B cell (primary cell): ENCODE data around the gene AFF3. TPM values are rescaled to one million over a fixed set of nuclear protein-coding genes. Genes with fewer than 3 reads are reported as not detected.

ENCODE experiments used
- ATAC-seq: fragments of 200-7000 bp; cut with Tn5 transposase; one replicate; pipeline ENCODE4 v1.10.0; 2021; ENCODE audit warnings: low read depth, mild to moderate bottlenecking, moderate number of reproducible peaks, moderate library complexity
- CTCF ChIA-PET: fragments of 350-600 bp; sonication (Branson Sonifier 250); formaldehyde crosslinking; loops from one replicate; lab custom pipeline; 2021; ENCODE audit warnings: antibody characterized with exemption, inconsistent platforms; lab: Charles Lee
- POLR2A ChIA-PET: fragments of 350-600 bp; sonication (Branson Sonifier 250); formaldehyde crosslinking; loops from one replicate; lab custom pipeline; 2021; ENCODE audit warnings: antibody characterized with exemption; lab: Charles Lee
- DNase-seq: peaks from one replicate; pipeline ENCODE4 v3.0.0; 2013
- H2AFZ ChIP-seq: 2 replicates; pipeline ENCODE4 v1.6.1; 2012; ENCODE audit warnings: mild to moderate bottlenecking, low read depth, low read length; ENCODE audit not compliant: insufficient read depth, poor library complexity, severe bottlenecking
- H3K27ac ChIP-seq, 2 donors: 1 replicate in 1 of 2; 2 replicates in 1 of 2; pipeline ENCODE4 v1.5.1; 2012 to 2013; ENCODE audit warnings: low read length in 2 of 2, mild to moderate bottlenecking in 2 of 2, moderate library complexity in 1 of 2
- H3K27me3 ChIP-seq, 4 experiments: fragments of 200-600 bp in 1 of 4; sonication (generic) in 1 of 4; replicated peaks in 1 of 4; 1 replicate in 2 of 4; 2 replicates in 2 of 4; pipeline versions ENCODE4 v1.6.1 to v1.7.0; 2013 to 2016; ENCODE audit warnings: low read length in 3 of 4, mild to moderate bottlenecking in 2 of 4, mixed read lengths in 1 of 4, moderate library complexity in 1 of 4; ENCODE audit not compliant: insufficient read depth in 4 of 4, control insufficient read depth in 3 of 4; ENCODE audit errors: control extremely low read depth in 1 of 4
- H3K36me3 ChIP-seq, 2 experiments: replicated peaks in 1 of 2; 1 replicate in 1 of 2; 2 replicates in 1 of 2; pipeline versions ENCODE4 v1.6.1 to v1.7.1; 2013; ENCODE audit warnings: low read length in 1 of 2; ENCODE audit not compliant: insufficient read depth in 2 of 2, control insufficient read depth in 1 of 2; ENCODE audit errors: control extremely low read depth in 1 of 2, extremely low read depth in 1 of 2
- H3K4me1 ChIP-seq, 2 donors: fragments of 200-600 bp in 1 of 2; sonication (generic) in 1 of 2; 1 replicate in 1 of 2; 2 replicates in 1 of 2; pipeline versions ENCODE4 v1.5.1 to v1.6.1; 2013 to 2017; ENCODE audit warnings: low read length in 2 of 2; ENCODE audit not compliant: control insufficient read depth in 2 of 2, insufficient read depth in 2 of 2
- H3K4me2 ChIP-seq: replicated peaks from 2 replicates; pipeline ENCODE3; 2012; ENCODE audit warnings: mild to moderate bottlenecking, low read depth, low read length; ENCODE audit not compliant: poor library complexity, severe bottlenecking
- H3K4me3 ChIP-seq, 5 experiments: fragments of 200-600 bp in 1 of 5; sonication (generic) in 1 of 5; 1 replicate in 3 of 5; 2 replicates in 2 of 5; pipeline versions ENCODE4 v1.5.1 to v1.7.0; 2011 to 2016; ENCODE audit warnings: low read length in 4 of 5, mild to moderate bottlenecking in 4 of 5, low read depth in 2 of 5, control low read depth in 1 of 5, moderate library complexity in 1 of 5; ENCODE audit not compliant: insufficient read depth in 1 of 5; ENCODE audit errors: control extremely low read depth in 1 of 5, extremely low read depth in 1 of 5
- H3K79me2 ChIP-seq: fragments of 200-600 bp; sonication (generic); one replicate; pipeline ENCODE4 v1.6.0; 2016; ENCODE audit warnings: low read length; ENCODE audit not compliant: control insufficient read depth, insufficient read depth
- H3K9ac ChIP-seq: fragments of 200-600 bp; sonication (generic); 2 replicates; pipeline ENCODE4 v1.6.1; 2017; ENCODE audit warnings: mild to moderate bottlenecking, low read length, moderate library complexity
- H3K9me3 ChIP-seq, 3 donors: one replicate each; pipeline versions ENCODE4 v1.6.1 to v1.7.1; 2013; ENCODE audit warnings: low read length in 2 of 3; ENCODE audit not compliant: control insufficient read depth in 2 of 3, insufficient read depth in 1 of 3; ENCODE audit errors: control extremely low read depth in 1 of 3
- H4K20me1 ChIP-seq: 2 replicates; pipeline ENCODE4 v1.6.0; 2012; ENCODE audit warnings: mild to moderate bottlenecking, low read length; ENCODE audit not compliant: insufficient read depth, control insufficient read depth, poor library complexity, severe bottlenecking
- H3K27ac Mint-ChIP-seq: one replicate; pipeline ENCODE4 v1.8.0; 2021; ENCODE audit warnings: mixed read lengths
- H3K27me3 Mint-ChIP-seq: one replicate; pipeline ENCODE4 v1.8.0; 2021; ENCODE audit warnings: mixed read lengths
- H3K4me1 Mint-ChIP-seq: one replicate; pipeline ENCODE4 v1.8.0; 2021; ENCODE audit warnings: mixed read lengths
- H3K4me3 Mint-ChIP-seq: one replicate; pipeline ENCODE4 v1.8.0; 2021; ENCODE audit warnings: mixed read lengths
- H3K9me3 Mint-ChIP-seq: one replicate; pipeline ENCODE4 v1.8.0; 2022; ENCODE audit warnings: mixed read lengths; ENCODE audit not compliant: insufficient read depth
- CTCF ChIP-seq: fragments of 200-600 bp; IDR thresholded peaks from one replicate; pipeline ENCODE4 v1.8.0; 2022; ENCODE audit warnings: antibody characterized with exemption, mild to moderate bottlenecking
- EZH2 ChIP-seq: IDR thresholded peaks from 2 replicates; pipeline ENCODE4 v1.6.1; 2012; ENCODE audit warnings: borderline replicate concordance, low read depth, mild to moderate bottlenecking, moderate library complexity, low read length; ENCODE audit not compliant: insufficient read depth, poor library complexity, severe bottlenecking
- WGBS: methylation state at CpG from one replicate; pipeline ENCODE4 v1.1.5; 2013; ENCODE audit warnings: missing lambda C conversion rate; ENCODE audit not compliant: insufficient coverage; 5-methylcytosine and 5-hydroxymethylcytosine counted together
- intact Hi-C: fragments of 100-400 bp; cut with micrococcal nuclease; formaldehyde crosslinking; loops from one replicate; pipeline ENCODE4 v1.10.0; 2022
- polyA plus RNA-seq: library from polyadenylated mRNA; depleted of rRNA; stranded (reverse); fragments of >200 nt; gene quantifications from 2 replicates; pipeline ENCODE4 v1.2.3, GENCODE V29; 2012
- total RNA-seq, 2 donors: library from RNA; stranded (reverse); fragments of 120-200 nt in 1 of 2; gene quantifications; 1 replicate in 1 of 2; 2 replicates in 1 of 2; pipeline versions ENCODE4 v1.2.3 to v1.2.4, GENCODE V29; 2013 to 2022

Gene AFF3
- total and polyA plus RNA-seq, 2 donors (not counting 1 experiment from before 2014, with no cell fraction given): 117 to 830 TPM

- no peaks in the 10 kb centered on the region for H3K36me3 ChIP-seq
- Mint-ChIP-seq H3K9me3 (no peaks in the 10 kb centered on the region), H3K27me3 (no peaks in the 10 kb centered on the region), H3K27ac (peak overlapping the region; percentile 27), H3K4me1 (peaks cover 20% of the 10 kb centered on the region), H3K4me3 (no peak overlapping the region)
- POLR2A ChIA-PET: interaction anchor here (0.8 kb wide), 1 partner anchor 57 kb away, joined by 3 read pairs; no protein-coding TSS in a partner anchor
- TF ChIP-seq EZH2: no peak
- peak; percentile 53 for TF ChIP-seq CTCF
- no peaks in the 10 kb centered on the region for H3K79me2 ChIP-seq
- CTCF ChIA-PET: interaction anchor here (0.8 to 1.7 kb wide), 5 partner anchors 17 to 68 kb away, joined by 3 to 7 read pairs (median 4); no protein-coding TSS in a partner anchor
- no peaks in the 10 kb centered on the region for H4K20me1 ChIP-seq
- DNase-seq: peak; percentile 66
- H3K9ac ChIP-seq: no peak overlapping the region
- H3K4me1 ChIP-seq: peaks cover 3 to 9% of the 10 kb centered on the region in 2 donors
- no peaks in the 10 kb centered on the region for H3K27me3 ChIP-seq
- H3K4me2 ChIP-seq: peak overlapping the region; percentile 10
- WGBS: 74% methylated on average over 4 of the region's 8 CpGs
- H3K27ac ChIP-seq: no peak overlapping the region
- intact Hi-C loops: loop anchor here (1.0 to 5.0 kb wide), 3 partner anchors 34 to 69 kb away; no protein-coding TSS in a partner anchor
- no peak overlapping the region for H3K4me3 ChIP-seq
- H3K9me3 ChIP-seq: peaks cover 0 to 1% (median 0%) of the 10 kb centered on the region in 3 donors
- ATAC-seq: peak; percentile 73
- peak overlapping the region; percentile 13 for H2AFZ ChIP-seq
Observed at GRCh38 chr2:100178085-100178788, 35.8 kb upstream of the AFF3 start.

- H3K9me3 Mint-ChIP-seq: no peaks in the 10 kb centered on the region
- no peaks in the 10 kb centered on the region for H3K27me3 Mint-ChIP-seq
- CTCF ChIA-PET: interaction anchor here (0.7 to 1.7 kb wide), 5 partner anchors 43 to 87 kb away, joined by 3 to 7 read pairs (median 4); no protein-coding TSS in a partner anchor
- Histone ChIP-seq H3K4me2 (no peak overlapping the region), H2AFZ (no peak overlapping the region), H3K4me3 (no peak overlapping the region), H3K36me3 (no peaks in the 10 kb centered on the region), H3K9ac (no peak overlapping the region), H3K79me2 (no peaks in the 10 kb centered on the region), H3K27ac (no peak overlapping the region), H3K9me3 (peaks cover 0 to 1% (median 0%) of the 10 kb centered on the region in 3 donors), H3K4me1 (peaks cover 3 to 9% of the 10 kb centered on the region in 2 donors), H3K27me3 (no peaks in the 10 kb centered on the region), H4K20me1 (no peaks in the 10 kb centered on the region)
- H3K4me3 Mint-ChIP-seq: no peak overlapping the region
- no peak overlapping the region for H3K27ac Mint-ChIP-seq
- 94% methylated on average over 4 of the region's 4 CpGs for WGBS
- POLR2A ChIA-PET: no interaction called here
- intact Hi-C loops: loop anchor here (5.0 kb wide), 1 partner anchor 35 kb away; no protein-coding TSS in a partner anchor
- TF ChIP-seq EZH2 (no peak), CTCF (no peak)
- peaks cover 22% of the 10 kb centered on the region for H3K4me1 Mint-ChIP-seq
- ATAC-seq: no peak
- DNase-seq: no peak
Observed at GRCh38 chr2:100176925-100177324, 34.5 kb upstream of the AFF3 start.
